K562 (cell line): ENCODE results near the gene CLCN6. TPM values are rescaled to one million over a fixed set of nuclear protein-coding genes. Genes with fewer than 3 reads are reported as not detected.

Experiments
- ATAC-seq: fragments of 200-7000 bp; cut with Tn5 transposase; 3 replicates; pipeline ENCODE4 v1.9.1; 2020; ENCODE audit warnings: moderate library complexity
- BruUV-seq: library from RNA; stranded (reverse); fragments of 400-500 nt; replicated peaks from 2 replicates; lab custom pipeline; 2021; lab: Mats Ljungman, UMichigan
- CTCF ChIA-PET: fragments of 300-600 bp; formaldehyde crosslinking; extraction: SDS; loops from one replicate; lab custom pipeline; 2021; ENCODE audit warnings: low intra/inter-chr PET ratio; lab: Yijun Ruan, JAX
- POLR2A ChIA-PET: fragments of 300-600, 350-650 bp; sonication (Branson Sonifier 250); formaldehyde crosslinking; extraction: SDS; loops from one replicate; lab custom pipeline; 2021; ENCODE audit warnings: antibody characterized with exemption, inconsistent platforms; lab: Yijun Ruan, JAX
- DNase-seq, 4 experiments: peaks; one replicate each; pipeline versions ENCODE4 v3.0.0 to v3.0.0-alpha.2; 2011 to 2018; ENCODE audit warnings: low spot score in 3 of 4, mixed read lengths in 3 of 4; ENCODE audit errors: extremely low read depth in 1 of 4
- FAIRE-seq: peaks from 2 replicates; lab custom pipeline; 2011; peaks lifted over from hg19 to GRCh38; lab: Jason Lieb, UNC
- H2AFZ ChIP-seq: 2 replicates; pipeline ENCODE4 v1.6.0; 2011; ENCODE audit warnings: low read depth, low read length, control low read depth, inconsistent platforms
- H3K27ac ChIP-seq: fragments of 200-600 bp; 3 replicates; pipeline ENCODE4 v1.8.0; 2011; ENCODE audit warnings: low read depth, mild to moderate bottlenecking, control low read depth, inconsistent platforms, low read length, moderate library complexity, mixed read lengths; ENCODE audit errors: extremely low read depth
- H3K27me3 ChIP-seq, 2 experiments: fragments of 300-600 bp in 1 of 2; 2 replicates in 1 of 2; 3 replicates in 1 of 2; pipeline versions ENCODE4 v1.6.0 to v1.8.0; 2011; ENCODE audit warnings: inconsistent platforms in 2 of 2, low read length in 2 of 2, mild to moderate bottlenecking in 1 of 2, mixed read lengths in 1 of 2, moderate library complexity in 1 of 2; ENCODE audit not compliant: control insufficient read depth in 2 of 2, insufficient read depth in 2 of 2
- H3K36me3 ChIP-seq: fragments of 300-600 bp; 3 replicates; pipeline ENCODE4 v1.8.0; 2011; ENCODE audit warnings: mild to moderate bottlenecking, low read length, inconsistent platforms; ENCODE audit not compliant: control insufficient read depth, insufficient read depth
- H3K4me1 ChIP-seq, 2 experiments: fragments of 200-600 bp in 1 of 2; replicated peaks in 1 of 2; 2 replicates in 1 of 2; 3 replicates in 1 of 2; pipeline versions ENCODE4 v1.5.1 to v1.8.0; 2011; ENCODE audit warnings: inconsistent platforms in 2 of 2, low read length in 2 of 2, mild to moderate bottlenecking in 1 of 2, mixed read lengths in 1 of 2, moderate library complexity in 1 of 2; ENCODE audit not compliant: control insufficient read depth in 2 of 2, insufficient read depth in 2 of 2
- H3K4me2 ChIP-seq: 2 replicates; pipeline ENCODE4 v1.6.1; 2011; ENCODE audit warnings: low read length, control low read depth, inconsistent platforms, mixed read lengths; ENCODE audit not compliant: insufficient read depth
- H3K4me3 ChIP-seq: fragments of 200-600 bp; sonication (generic), shearing (Covaris generic); 2 replicates; pipeline ENCODE4 v1.5.1; 2016; ENCODE audit warnings: control low read depth, inconsistent platforms
- H3K79me2 ChIP-seq: fragments of 200-600 bp; 3 replicates; pipeline ENCODE4 v1.8.0; 2011; ENCODE audit warnings: low read length, inconsistent platforms; ENCODE audit not compliant: control insufficient read depth, insufficient read depth
- H3K9ac ChIP-seq, 2 experiments: 2 replicates each; pipeline versions ENCODE4 v1.6.0 to v1.6.1; 2011; ENCODE audit warnings: low read depth in 2 of 2, low read length in 2 of 2, control low read depth in 1 of 2, inconsistent platforms in 1 of 2, mild to moderate bottlenecking in 1 of 2, mixed read lengths in 1 of 2; ENCODE audit not compliant: insufficient read depth in 1 of 2
- H3K9me1 ChIP-seq: one replicate; pipeline ENCODE4 v1.6.0; 2011; ENCODE audit warnings: inconsistent platforms, mild to moderate bottlenecking, low read length, moderate library complexity; ENCODE audit not compliant: control insufficient read depth, insufficient read depth
- H3K9me3 ChIP-seq: replicated peaks from 2 replicates; pipeline ENCODE4 v1.5.1; 2011; ENCODE audit warnings: low read depth, low read length, inconsistent platforms; ENCODE audit not compliant: control insufficient read depth, insufficient read depth
- H4K20me1 ChIP-seq: replicated peaks from 2 replicates; pipeline ENCODE4 v1.6.1; 2011; ENCODE audit warnings: low read length, inconsistent platforms, mixed read lengths; ENCODE audit not compliant: control insufficient read depth, insufficient read depth
- FUS ChIP-seq: fragments of 200-400 bp; formaldehyde crosslinking; optimal IDR thresholded peaks from 2 replicates; pipeline ENCODE3; 2017; ENCODE audit warnings: low read depth, low read length
- HNRNPH1 ChIP-seq: fragments of 200-400 bp; formaldehyde crosslinking; optimal IDR thresholded peaks from 2 replicates; pipeline ENCODE3; 2017; ENCODE audit warnings: low read depth, mild to moderate bottlenecking, low read length, moderate library complexity
- LEF1 ChIP-seq: fragments of 450-650 bp; IDR thresholded peaks from 2 replicates; pipeline ENCODE4 v1.6.1; 2016; ENCODE audit warnings: mild to moderate bottlenecking
- NCOA4 ChIP-seq: fragments of 450-650 bp; IDR thresholded peaks from 2 replicates; pipeline ENCODE4 v1.6.1; 2018; ENCODE audit warnings: mild to moderate bottlenecking; ENCODE audit not compliant: partially characterized antibody
- SRSF7 ChIP-seq: fragments of 200-400 bp; formaldehyde crosslinking; optimal IDR thresholded peaks from 2 replicates; pipeline ENCODE3; 2017; ENCODE audit warnings: mild to moderate bottlenecking, low read depth, low read length
- SUPT5H ChIP-seq: fragments of 450-650 bp; IDR thresholded peaks from 2 replicates; pipeline ENCODE4 v1.6.1; 2016
- ZNF134 ChIP-seq: fragments of 250-450 bp; sonication (Bioruptor Pico); conservative IDR thresholded peaks from 2 replicates; pipeline ENCODE4 v1.4.0; 2020
- ZNF324 ChIP-seq: fragments of 250-450 bp; sonication (Bioruptor Pico); IDR thresholded peaks from 2 replicates; pipeline ENCODE4 v1.4.0; 2020; ENCODE audit warnings: mild to moderate bottlenecking
- ZNF561 ChIP-seq: fragments of 450-650 bp; formaldehyde crosslinking; conservative IDR thresholded peaks from 2 replicates; pipeline ENCODE4 v1.4.0; 2020; ENCODE audit warnings: mild to moderate bottlenecking, moderate library complexity
- WGBS: fragments of 100-300 bp; shearing (Covaris generic); methylation state at CpG from one replicate; pipeline ENCODE4 v1.1.6; 2016; ENCODE audit warnings: low coverage, mixed read lengths; ENCODE audit not compliant: insufficient coverage; ENCODE audit errors: missing lambda C conversion rate; 5-methylcytosine and 5-hydroxymethylcytosine counted together
- in situ Hi-C: fragments of 300-500 bp; cut with MboI; formaldehyde crosslinking; loops from 4 replicates; pipeline ENCODE4 v1.15.0; 2018; ENCODE audit warnings: inconsistent platforms, mixed read lengths
- intact Hi-C: fragments of 100-400 bp; cut with micrococcal nuclease; formaldehyde crosslinking; loops from 2 replicates; pipeline ENCODE4 v1.14.2; 2022
- polyA plus RNA-seq, 8 experiments: library from polyadenylated mRNA; depleted of rRNA in 4 of 8; stranded (reverse) in 5 of 8; unstranded in 3 of 8; fragments of >200 nt; fragmentation: Nextera tagmentation in 2 of 8; fragmentation: Illumina TruSeq in 1 of 8; extraction: Ambion mirVana in 2 of 8; extraction: Trizol in 1 of 8; gene quantifications; 2 replicates each; pipeline versions ENCODE4 v1.2.1 to v1.2.3, GENCODE V29; 2011 to 2014; ENCODE audit warnings: inconsistent platforms in 1 of 8, missing spikeins in 1 of 8
- total RNA-seq, 7 experiments: library from RNA; depleted of rRNA in 6 of 7; stranded (reverse); fragments of >200 nt in 6 of 7; fragmentation: Illumina TruSeq in 2 of 7; extraction: Trizol in 2 of 7; gene quantifications; 2 replicates each; pipeline versions ENCODE4 v1.2.1 to v1.2.3, GENCODE V29; 2011 to 2021; ENCODE audit warnings: low replicate concordance in 1 of 7
- TF ChIP-seq, protein P1 (sequence below): fragments of 250-450 bp; sonication (Bioruptor Pico); IDR thresholded peaks from 2 replicates; pipeline ENCODE4 v1.5.0; 2022; ENCODE audit warnings: mild to moderate bottlenecking
- TF ChIP-seq, protein P2 (sequence below): fragments of 450-650 bp; IDR thresholded peaks from 2 replicates; pipeline ENCODE4 v1.6.1; 2016; ENCODE audit warnings: mild to moderate bottlenecking
- TF ChIP-seq, protein P3 (sequence below): fragments of 450-650 bp; IDR thresholded peaks from 2 replicates; pipeline ENCODE4 v1.7.1; 2018; ENCODE audit warnings: mild to moderate bottlenecking, low read depth; ENCODE audit not compliant: partially characterized antibody

CLCN6 gene
- total and polyA plus RNA-seq, 9 of the 15 experiments (the other 6 are each of a cell fraction or from before 2014, with no cell fraction given) = 2.0 to 21.8 (median 13.6) TPM

DNA sequence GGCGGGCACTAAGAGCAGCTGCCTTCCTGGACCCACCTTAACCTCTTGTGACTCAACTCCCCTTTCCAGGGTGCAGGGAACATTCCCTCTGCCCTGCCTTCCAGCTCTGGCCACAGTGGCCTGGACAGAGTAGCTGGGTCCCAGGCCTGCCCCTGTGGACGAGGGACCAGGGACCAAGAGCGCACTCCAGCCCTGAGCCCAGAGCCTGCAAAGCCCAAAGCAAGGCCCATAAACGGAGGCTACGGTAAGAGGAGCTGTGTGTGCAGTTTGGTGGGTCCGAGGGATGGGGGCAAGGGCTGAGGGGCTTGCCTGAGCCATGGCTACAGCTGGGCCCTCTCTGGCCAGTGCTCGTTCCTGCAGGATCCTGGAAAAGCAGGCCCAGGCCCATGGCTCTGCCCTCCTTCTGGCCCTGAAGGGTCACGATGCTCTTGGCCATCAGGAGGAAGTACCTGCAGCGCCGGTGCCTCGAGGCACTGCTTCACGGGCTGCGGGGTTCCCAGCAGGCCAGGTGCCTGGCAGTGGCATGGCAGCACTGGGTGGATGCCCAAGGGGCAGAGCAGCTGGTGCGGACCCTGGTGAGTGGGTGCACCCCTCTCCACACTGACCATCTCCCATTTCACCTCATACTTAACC, 18.1 kb upstream of the CLCN6 start (continued):
- TF ChIP-seq, protein P1, sequence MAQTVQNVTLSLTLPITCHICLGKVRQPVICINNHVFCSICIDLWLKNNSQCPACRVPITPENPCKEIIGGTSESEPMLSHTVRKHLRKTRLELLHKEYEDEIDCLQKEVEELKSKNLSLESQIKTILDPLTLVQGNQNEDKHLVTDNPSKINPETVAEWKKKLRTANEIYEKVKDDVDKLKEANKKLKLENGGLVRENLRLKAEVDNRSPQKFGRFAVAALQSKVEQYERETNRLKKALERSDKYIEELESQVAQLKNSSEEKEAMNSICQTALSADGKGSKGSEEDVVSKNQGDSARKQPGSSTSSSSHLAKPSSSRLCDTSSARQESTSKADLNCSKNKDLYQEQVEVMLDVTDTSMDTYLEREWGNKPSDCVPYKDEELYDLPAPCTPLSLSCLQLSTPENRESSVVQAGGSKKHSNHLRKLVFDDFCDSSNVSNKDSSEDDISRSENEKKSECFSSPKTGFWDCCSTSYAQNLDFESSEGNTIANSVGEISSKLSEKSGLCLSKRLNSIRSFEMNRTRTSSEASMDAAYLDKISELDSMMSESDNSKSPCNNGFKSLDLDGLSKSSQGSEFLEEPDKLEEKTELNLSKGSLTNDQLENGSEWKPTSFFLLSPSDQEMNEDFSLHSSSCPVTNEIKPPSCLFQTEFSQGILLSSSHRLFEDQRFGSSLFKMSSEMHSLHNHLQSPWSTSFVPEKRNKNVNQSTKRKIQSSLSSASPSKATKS (CRISPR knock-in tag) = no peak
- TF ChIP-seq LEF1 = no peak
- TF ChIP-seq ZNF561 = no peak
- no peak for TF ChIP-seq FUS

DNA sequence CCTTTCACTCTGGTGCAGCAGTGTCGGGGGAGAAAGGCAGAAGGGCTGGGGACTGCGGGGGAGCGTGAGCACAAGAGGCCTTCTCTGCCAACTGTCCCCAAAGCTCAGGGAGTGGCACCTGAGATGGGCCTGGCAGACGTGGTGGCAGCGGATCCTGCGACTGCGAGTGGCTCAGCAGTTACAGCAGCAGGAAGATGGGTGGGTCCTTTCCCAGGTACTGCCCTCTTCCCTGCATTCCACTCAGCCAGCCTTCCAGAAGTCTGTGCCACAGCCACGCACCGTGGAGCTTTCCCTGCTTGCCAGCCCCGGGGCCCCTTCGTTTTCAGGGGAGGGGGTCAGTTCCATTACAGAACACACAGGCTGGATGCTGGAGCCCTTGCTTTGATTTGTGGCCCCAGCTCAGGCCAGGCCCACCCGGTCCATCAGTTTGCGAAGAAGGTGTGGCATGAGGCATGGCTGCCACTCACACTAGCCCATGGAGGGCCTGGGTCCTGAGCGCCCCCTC, 17.4 kb upstream of the CLCN6 start:
- Histone ChIP-seq H3K27me3 (no peaks in the 10 kb centered on the region), H3K9ac (peak overlapping the region in 1 of 2 experiments; percentile 85; a peak in 2 of 4 replicates), H3K4me1 (peaks cover 72 to 90% of the 10 kb centered on the region in 2 experiments), H3K4me3 (no peak overlapping the region), H3K79me2 (peaks cover 9% of the 10 kb centered on the region; the same call in 2 of the 3 replicates), H3K4me2 (no peak overlapping the region), H4K20me1 (no peaks in the 10 kb centered on the region), H2AFZ (no peak overlapping the region), H3K9me1 (no peaks in the 10 kb centered on the region), H3K27ac (no peak overlapping the region), H3K9me3 (no peaks in the 10 kb centered on the region), H3K36me3 (peaks cover 59% of the 10 kb centered on the region)
- intact Hi-C loops = no loop called here
- in situ Hi-C loops = no loop called here
- ChIA-PET CTCF (no interaction called here), POLR2A (interaction anchor here (0.5 to 7.6 kb wide), 14 partner anchors 8 to 941 kb away, joined by 3 to 115 read pairs (median 4); partner anchors contain the start of genes C1orf167, CLCN6 and MTHFR)
- FAIRE-seq (no peak), ATAC-seq (no peak), DNase-seq (peak in 1 of 4 experiments; percentile 7)
- 90% methylated on average over 14 of the region's 14 CpGs for WGBS
- BruUV-seq = no TSS peak
- no peak for TF ChIP-seq HNRNPH1
- TF ChIP-seq NCOA4 = no peak
- no peak for TF ChIP-seq SRSF7
- TF ChIP-seq ZNF134 = peak; percentile 71; the same call in 1 of the 2 replicates
- TF ChIP-seq ZNF324 (CRISPR knock-in tag) = no peak
- TF ChIP-seq, protein P2, sequence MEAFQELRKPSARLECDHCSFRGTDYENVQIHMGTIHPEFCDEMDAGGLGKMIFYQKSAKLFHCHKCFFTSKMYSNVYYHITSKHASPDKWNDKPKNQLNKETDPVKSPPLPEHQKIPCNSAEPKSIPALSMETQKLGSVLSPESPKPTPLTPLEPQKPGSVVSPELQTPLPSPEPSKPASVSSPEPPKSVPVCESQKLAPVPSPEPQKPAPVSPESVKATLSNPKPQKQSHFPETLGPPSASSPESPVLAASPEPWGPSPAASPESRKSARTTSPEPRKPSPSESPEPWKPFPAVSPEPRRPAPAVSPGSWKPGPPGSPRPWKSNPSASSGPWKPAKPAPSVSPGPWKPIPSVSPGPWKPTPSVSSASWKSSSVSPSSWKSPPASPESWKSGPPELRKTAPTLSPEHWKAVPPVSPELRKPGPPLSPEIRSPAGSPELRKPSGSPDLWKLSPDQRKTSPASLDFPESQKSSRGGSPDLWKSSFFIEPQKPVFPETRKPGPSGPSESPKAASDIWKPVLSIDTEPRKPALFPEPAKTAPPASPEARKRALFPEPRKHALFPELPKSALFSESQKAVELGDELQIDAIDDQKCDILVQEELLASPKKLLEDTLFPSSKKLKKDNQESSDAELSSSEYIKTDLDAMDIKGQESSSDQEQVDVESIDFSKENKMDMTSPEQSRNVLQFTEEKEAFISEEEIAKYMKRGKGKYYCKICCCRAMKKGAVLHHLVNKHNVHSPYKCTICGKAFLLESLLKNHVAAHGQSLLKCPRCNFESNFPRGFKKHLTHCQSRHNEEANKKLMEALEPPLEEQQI = no peak
- 0 out of 2 replicates have a peak, but pooled peaks have one; percentile 5 for TF ChIP-seq SUPT5H
- TF ChIP-seq, protein P3, sequence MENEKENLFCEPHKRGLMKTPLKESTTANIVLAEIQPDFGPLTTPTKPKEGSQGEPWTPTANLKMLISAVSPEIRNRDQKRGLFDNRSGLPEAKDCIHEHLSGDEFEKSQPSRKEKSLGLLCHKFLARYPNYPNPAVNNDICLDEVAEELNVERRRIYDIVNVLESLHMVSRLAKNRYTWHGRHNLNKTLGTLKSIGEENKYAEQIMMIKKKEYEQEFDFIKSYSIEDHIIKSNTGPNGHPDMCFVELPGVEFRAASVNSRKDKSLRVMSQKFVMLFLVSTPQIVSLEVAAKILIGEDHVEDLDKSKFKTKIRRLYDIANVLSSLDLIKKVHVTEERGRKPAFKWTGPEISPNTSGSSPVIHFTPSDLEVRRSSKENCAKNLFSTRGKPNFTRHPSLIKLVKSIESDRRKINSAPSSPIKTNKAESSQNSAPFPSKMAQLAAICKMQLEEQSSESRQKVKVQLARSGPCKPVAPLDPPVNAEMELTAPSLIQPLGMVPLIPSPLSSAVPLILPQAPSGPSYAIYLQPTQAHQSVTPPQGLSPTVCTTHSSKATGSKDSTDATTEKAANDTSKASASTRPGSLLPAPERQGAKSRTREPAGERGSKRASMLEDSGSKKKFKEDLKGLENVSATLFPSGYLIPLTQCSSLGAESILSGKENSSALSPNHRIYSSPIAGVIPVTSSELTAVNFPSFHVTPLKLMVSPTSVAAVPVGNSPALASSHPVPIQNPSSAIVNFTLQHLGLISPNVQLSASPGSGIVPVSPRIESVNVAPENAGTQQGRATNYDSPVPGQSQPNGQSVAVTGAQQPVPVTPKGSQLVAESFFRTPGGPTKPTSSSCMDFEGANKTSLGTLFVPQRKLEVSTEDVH = peak; percentile 28
